Gastroesophageal sphincter (tissue), 3 donors: ENCODE measurements around the gene TFPI2.

Experiments
- EP300 ChIP-seq: sonication (generic); formaldehyde crosslinking; IDR thresholded peaks from one replicate; pipeline ENCODE4 v1.6.1; 2017; ENCODE audit warnings: antibody characterized with exemption, mild to moderate bottlenecking
- POLR2AphosphoS5 ChIP-seq: sonication (generic); formaldehyde crosslinking; IDR thresholded peaks from one replicate; pipeline ENCODE4 v1.6.1; 2017; ENCODE audit warnings: antibody characterized with exemption
- TF ChIP-seq, protein P1 (sequence below), 4 experiments: fragments of 200-600 bp in 2 of 4; fragments of 450-650 bp in 2 of 4; sonication (generic) in 1 of 4; IDR thresholded peaks; one replicate each; pipeline ENCODE4 v1.5.1; 2017 to 2019; ENCODE audit warnings: antibody characterized with exemption in 4 of 4, mild to moderate bottlenecking in 2 of 4, moderate library complexity in 2 of 4

DNA sequence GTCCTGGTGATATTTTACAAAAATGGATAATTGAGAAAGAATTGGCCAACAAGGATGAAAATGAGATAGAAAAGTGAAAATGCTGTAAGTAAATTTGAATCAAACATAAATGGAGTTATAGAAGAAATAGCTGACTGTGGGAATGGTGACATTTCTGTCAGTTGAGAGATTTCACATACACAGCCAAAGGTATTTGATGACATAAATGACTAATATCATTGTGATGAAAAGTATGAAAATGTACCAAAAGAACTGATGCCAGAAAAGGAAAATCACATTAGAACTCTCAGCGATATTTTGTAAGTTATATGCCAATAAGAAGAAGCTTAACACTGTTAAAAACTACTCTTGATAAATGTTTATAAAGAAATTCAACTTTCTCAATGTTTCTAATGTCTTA is 54.9 kb downstream of the TFPI2 start:
- TF ChIP-seq POLR2AphosphoS5 (no peak), EP300 (no peak)
- TF ChIP-seq, protein P1, sequence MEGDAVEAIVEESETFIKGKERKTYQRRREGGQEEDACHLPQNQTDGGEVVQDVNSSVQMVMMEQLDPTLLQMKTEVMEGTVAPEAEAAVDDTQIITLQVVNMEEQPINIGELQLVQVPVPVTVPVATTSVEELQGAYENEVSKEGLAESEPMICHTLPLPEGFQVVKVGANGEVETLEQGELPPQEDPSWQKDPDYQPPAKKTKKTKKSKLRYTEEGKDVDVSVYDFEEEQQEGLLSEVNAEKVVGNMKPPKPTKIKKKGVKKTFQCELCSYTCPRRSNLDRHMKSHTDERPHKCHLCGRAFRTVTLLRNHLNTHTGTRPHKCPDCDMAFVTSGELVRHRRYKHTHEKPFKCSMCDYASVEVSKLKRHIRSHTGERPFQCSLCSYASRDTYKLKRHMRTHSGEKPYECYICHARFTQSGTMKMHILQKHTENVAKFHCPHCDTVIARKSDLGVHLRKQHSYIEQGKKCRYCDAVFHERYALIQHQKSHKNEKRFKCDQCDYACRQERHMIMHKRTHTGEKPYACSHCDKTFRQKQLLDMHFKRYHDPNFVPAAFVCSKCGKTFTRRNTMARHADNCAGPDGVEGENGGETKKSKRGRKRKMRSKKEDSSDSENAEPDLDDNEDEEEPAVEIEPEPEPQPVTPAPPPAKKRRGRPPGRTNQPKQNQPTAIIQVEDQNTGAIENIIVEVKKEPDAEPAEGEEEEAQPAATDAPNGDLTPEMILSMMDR (IDR thresholded peaks at IDR 0.05): no peak
